Dendritic cell treated with granulocyte-macrophage colony-stimulating factor and Interleukin-4, amounts not matched to agents 40 ng/mL and 50 ng/mL, for 4 days (primary cell): ENCODE results near the gene OTULIN.

Source experiments
- H3K27ac Mint-ChIP-seq: one replicate; pipeline ENCODE4 v1.8.0; 2022; ENCODE audit warnings: mild to moderate bottlenecking, mixed read lengths
- H3K27me3 Mint-ChIP-seq: one replicate; pipeline ENCODE4 v1.8.0; 2022; ENCODE audit warnings: mild to moderate bottlenecking, mixed read lengths
- H3K36me3 Mint-ChIP-seq: one replicate; pipeline ENCODE4 v1.8.0; 2022; ENCODE audit warnings: low read depth, mixed read lengths
- H3K4me1 Mint-ChIP-seq: one replicate; pipeline ENCODE4 v1.8.0; 2022; ENCODE audit warnings: low read depth, mixed read lengths
- H3K4me3 Mint-ChIP-seq: one replicate; pipeline ENCODE4 v1.8.0; 2022; ENCODE audit warnings: mild to moderate bottlenecking, moderate library complexity, mixed read lengths
- H3K9me3 Mint-ChIP-seq: one replicate; pipeline ENCODE4 v1.8.0; 2022; ENCODE audit warnings: mixed read lengths
- intact Hi-C: fragments of 100-400 bp; cut with micrococcal nuclease; formaldehyde crosslinking; loops from one replicate; pipeline ENCODE4 v1.15.0; 2022

Gene OTULIN

DNA sequence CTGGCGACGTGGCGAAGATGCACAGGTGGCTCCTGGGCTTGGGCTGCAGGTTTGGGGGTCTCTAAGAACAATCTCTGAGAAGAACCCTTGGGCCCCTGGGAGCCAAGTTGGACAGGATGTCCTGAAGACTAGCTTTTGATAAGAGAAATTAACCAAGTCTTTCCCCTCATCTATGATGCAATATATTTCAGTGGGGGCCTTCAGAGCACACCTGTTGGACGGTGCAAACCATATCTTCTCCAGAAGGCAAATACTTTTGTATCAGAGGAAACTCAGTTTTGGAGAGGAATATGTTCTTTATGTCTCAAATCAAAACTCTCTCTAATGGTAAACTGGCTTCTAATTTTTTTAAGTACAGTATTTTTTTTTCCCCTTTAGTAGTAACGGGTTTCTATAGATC is 28.6 kb downstream of the OTULIN start:
- peaks cover 8% of the 10 kb centered on the region for H3K9me3 Mint-ChIP-seq
- H3K27me3 Mint-ChIP-seq: no peaks in the 10 kb centered on the region
- peaks cover 93% of the 10 kb centered on the region for H3K36me3 Mint-ChIP-seq
- H3K27ac Mint-ChIP-seq: no peak overlapping the region
- intact Hi-C loops: no loop called here
- no peak overlapping the region for H3K4me3 Mint-ChIP-seq
- H3K4me1 Mint-ChIP-seq: peaks cover 7% of the 10 kb centered on the region

GRCh38 chr5:14695152-14695551 is 30.6 kb downstream of the OTULIN start:
- Mint-ChIP-seq H3K27ac (no peak overlapping the region), H3K9me3 (no peaks in the 10 kb centered on the region), H3K27me3 (no peaks in the 10 kb centered on the region), H3K4me3 (no peak overlapping the region), H3K4me1 (peaks cover 15% of the 10 kb centered on the region), H3K36me3 (peaks cover 93% of the 10 kb centered on the region)
- intact Hi-C loops: no loop called here

GRCh38 chr5:14696057-14696456 is 31.5 kb downstream of the OTULIN start:
- Mint-ChIP-seq H3K4me1 (peaks cover 21% of the 10 kb centered on the region), H3K4me3 (no peak overlapping the region), H3K9me3 (no peaks in the 10 kb centered on the region), H3K27me3 (no peaks in the 10 kb centered on the region), H3K27ac (no peak overlapping the region), H3K36me3 (peaks cover 86% of the 10 kb centered on the region)
- intact Hi-C loops: no loop called here

DNA sequence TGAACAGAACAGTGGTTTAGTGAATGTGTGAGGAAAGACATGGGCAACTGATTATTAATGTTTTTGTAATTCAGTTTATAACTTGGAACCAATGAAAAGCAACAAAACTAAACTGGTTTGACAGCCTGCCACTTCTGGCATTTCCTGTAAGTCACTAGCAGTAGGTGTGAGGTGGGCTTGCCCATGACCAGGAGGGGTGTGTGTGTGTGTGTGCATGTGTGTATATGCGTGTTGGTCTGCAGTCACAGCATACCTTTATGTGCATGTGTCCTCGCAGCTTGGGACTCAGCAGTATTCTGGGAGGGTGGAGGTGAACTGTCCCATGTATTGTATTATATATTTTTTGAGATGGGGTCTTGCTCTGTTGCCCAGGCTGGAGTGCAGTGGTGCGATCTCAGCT is 32.3 kb downstream of the OTULIN start:
- H3K4me1 Mint-ChIP-seq: peaks cover 29% of the 10 kb centered on the region
- intact Hi-C loops: no loop called here
- H3K4me3 Mint-ChIP-seq: no peak overlapping the region
- H3K27me3 Mint-ChIP-seq: no peaks in the 10 kb centered on the region
- no peaks in the 10 kb centered on the region for H3K9me3 Mint-ChIP-seq
- H3K36me3 Mint-ChIP-seq: peaks cover 88% of the 10 kb centered on the region
- H3K27ac Mint-ChIP-seq: no peak overlapping the region

- H3K27ac Mint-ChIP-seq: no peak overlapping the region
- no peak overlapping the region for H3K4me3 Mint-ChIP-seq
- H3K9me3 Mint-ChIP-seq: no peaks in the 10 kb centered on the region
- no peaks in the 10 kb centered on the region for H3K27me3 Mint-ChIP-seq
- H3K36me3 Mint-ChIP-seq: peaks cover 87% of the 10 kb centered on the region
- intact Hi-C loops: no loop called here
- peaks cover 36% of the 10 kb centered on the region for H3K4me1 Mint-ChIP-seq
These were observed 34.0 kb downstream of the OTULIN start for GRCh38 chr5:14698495-14698894.

GRCh38 chr5:14699159-14699558 is 34.6 kb downstream of the OTULIN start:
- H3K27ac Mint-ChIP-seq: no peak overlapping the region
- H3K4me3 Mint-ChIP-seq: no peak overlapping the region
- no peaks in the 10 kb centered on the region for H3K27me3 Mint-ChIP-seq
- peaks cover 41% of the 10 kb centered on the region for H3K4me1 Mint-ChIP-seq
- H3K9me3 Mint-ChIP-seq: no peaks in the 10 kb centered on the region
- H3K36me3 Mint-ChIP-seq: peaks cover 87% of the 10 kb centered on the region
- intact Hi-C loops: no loop called here

DNA sequence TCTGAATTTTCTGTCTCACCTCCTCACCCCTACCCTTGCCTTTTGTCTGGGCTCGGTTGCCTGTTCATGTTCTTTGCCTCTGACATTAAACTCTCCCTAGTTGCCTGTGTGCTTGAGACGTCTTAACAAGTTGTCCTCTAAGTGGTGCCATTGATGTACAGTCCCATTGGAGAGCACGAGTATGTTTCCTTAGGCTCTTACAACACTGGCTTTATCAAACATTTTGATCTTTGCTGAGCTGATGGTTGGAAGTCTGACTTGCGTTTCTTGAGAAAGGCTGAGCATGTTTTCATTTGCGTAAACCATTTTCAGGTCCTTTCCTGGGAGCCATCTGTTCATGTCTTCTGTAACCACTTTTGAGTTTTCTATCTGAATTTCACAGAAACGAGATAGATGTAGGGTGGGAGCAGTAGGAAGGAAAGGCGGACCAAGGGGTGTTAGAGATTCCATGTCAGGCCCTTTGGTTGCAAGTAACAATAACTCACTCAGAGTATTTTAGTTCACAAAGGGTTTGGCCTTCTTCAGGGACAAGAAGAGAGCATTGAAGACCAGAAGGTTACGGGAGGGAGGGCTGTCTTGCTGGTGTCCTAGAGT is 35.4 kb downstream of the OTULIN start:
- H3K27me3 Mint-ChIP-seq: no peaks in the 10 kb centered on the region
- H3K9me3 Mint-ChIP-seq: no peaks in the 10 kb centered on the region
- intact Hi-C loops: no loop called here
- H3K27ac Mint-ChIP-seq: no peak overlapping the region
- H3K4me1 Mint-ChIP-seq: peaks cover 41% of the 10 kb centered on the region
- H3K4me3 Mint-ChIP-seq: no peak overlapping the region
- H3K36me3 Mint-ChIP-seq: peaks cover 86% of the 10 kb centered on the region

GRCh38 chr5:14700478-14701436 is 36.2 kb downstream of the OTULIN start:
- Mint-ChIP-seq H3K4me1 (peaks cover 39% of the 10 kb centered on the region), H3K9me3 (no peaks in the 10 kb centered on the region), H3K27ac (no peak overlapping the region), H3K4me3 (no peak overlapping the region), H3K27me3 (no peaks in the 10 kb centered on the region), H3K36me3 (peaks cover 88% of the 10 kb centered on the region)
- intact Hi-C loops: no loop called here

DNA sequence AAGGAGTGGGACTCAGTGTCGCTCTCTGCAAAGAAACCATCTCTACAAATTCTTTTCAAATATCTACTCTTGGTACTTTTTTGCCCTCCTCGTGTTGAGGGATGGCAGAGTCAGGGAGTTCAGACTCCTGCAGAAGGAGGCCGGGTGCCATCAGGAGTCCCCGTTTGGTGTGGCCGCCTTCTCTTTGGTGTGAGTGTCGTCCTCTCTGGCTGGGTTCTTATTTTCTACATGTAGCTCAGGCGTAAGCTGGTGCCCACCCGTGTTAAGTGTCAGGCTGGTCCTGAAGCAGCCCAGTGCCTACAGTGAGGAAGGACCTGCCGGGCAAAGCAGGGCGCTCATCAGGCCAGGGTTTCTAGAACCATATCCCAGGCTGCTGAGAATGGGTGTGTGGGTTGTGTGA is 37.0 kb downstream of the OTULIN start:
- Mint-ChIP-seq H3K4me3 (no peak overlapping the region), H3K4me1 (peaks cover 37% of the 10 kb centered on the region), H3K9me3 (no peaks in the 10 kb centered on the region), H3K27me3 (no peaks in the 10 kb centered on the region), H3K27ac (peak overlapping the region; percentile 32), H3K36me3 (peaks cover 84% of the 10 kb centered on the region)
- intact Hi-C loops: no loop called here

- intact Hi-C loops: no loop called here
- no peak overlapping the region for H3K4me3 Mint-ChIP-seq
- H3K36me3 Mint-ChIP-seq: peaks cover 84% of the 10 kb centered on the region
- no peaks in the 10 kb centered on the region for H3K9me3 Mint-ChIP-seq
- H3K27ac Mint-ChIP-seq: peak overlapping the region; percentile 32
- peaks cover 44% of the 10 kb centered on the region for H3K4me1 Mint-ChIP-seq
- H3K27me3 Mint-ChIP-seq: no peaks in the 10 kb centered on the region
These were observed 37.8 kb downstream of the OTULIN start for GRCh38 chr5:14702238-14702839.

GRCh38 chr5:14705556-14705955 is 41.0 kb downstream of the OTULIN start:
- intact Hi-C loops: no loop called here
- H3K27ac Mint-ChIP-seq: peak overlapping the region; percentile 64
- peaks cover 33% of the 10 kb centered on the region for H3K4me1 Mint-ChIP-seq
- H3K36me3 Mint-ChIP-seq: peaks cover 85% of the 10 kb centered on the region
- no peak overlapping the region for H3K4me3 Mint-ChIP-seq
- no peaks in the 10 kb centered on the region for H3K9me3 Mint-ChIP-seq
- no peaks in the 10 kb centered on the region for H3K27me3 Mint-ChIP-seq

- no peaks in the 10 kb centered on the region for H3K27me3 Mint-ChIP-seq
- H3K27ac Mint-ChIP-seq: peak overlapping the region; percentile 64
- H3K36me3 Mint-ChIP-seq: peaks cover 90% of the 10 kb centered on the region
- peaks cover 33% of the 10 kb centered on the region for H3K4me1 Mint-ChIP-seq
- H3K4me3 Mint-ChIP-seq: no peak overlapping the region
- H3K9me3 Mint-ChIP-seq: no peaks in the 10 kb centered on the region
- intact Hi-C loops: no loop called here
These were observed 42.1 kb downstream of the OTULIN start for GRCh38 chr5:14706615-14707021.

- H3K4me3 Mint-ChIP-seq: no peak overlapping the region
- intact Hi-C loops: no loop called here
- H3K36me3 Mint-ChIP-seq: peaks cover 91% of the 10 kb centered on the region
- H3K4me1 Mint-ChIP-seq: peaks cover 37% of the 10 kb centered on the region
- no peaks in the 10 kb centered on the region for H3K9me3 Mint-ChIP-seq
- H3K27me3 Mint-ChIP-seq: no peaks in the 10 kb centered on the region
- no peak overlapping the region for H3K27ac Mint-ChIP-seq
These were observed 43.4 kb downstream of the OTULIN start for GRCh38 chr5:14707811-14708390.

DNA sequence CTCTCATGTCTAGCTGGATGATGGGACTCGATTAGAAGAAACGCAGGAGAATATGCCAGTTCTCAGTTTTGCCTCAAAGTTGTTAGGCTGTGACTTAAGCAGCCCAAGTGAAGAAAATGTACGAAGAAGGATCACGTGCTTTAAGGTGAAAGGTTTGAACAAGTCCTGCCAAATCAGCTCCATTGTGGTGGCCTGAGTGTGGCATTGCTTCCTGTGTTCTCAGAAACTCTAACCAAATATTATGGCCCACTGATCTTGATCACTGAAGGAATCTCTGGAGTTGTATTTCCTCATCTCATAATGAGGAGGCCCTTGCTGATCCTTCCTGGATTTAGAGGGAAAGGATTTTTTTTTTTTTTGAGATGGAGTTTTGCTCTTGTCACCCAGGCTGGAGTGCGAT is 44.0 kb downstream of the OTULIN start:
- H3K27me3 Mint-ChIP-seq: no peaks in the 10 kb centered on the region
- peaks cover 34% of the 10 kb centered on the region for H3K4me1 Mint-ChIP-seq

More for the DNA sequence above, 44.0 kb downstream of the OTULIN start:
- H3K27ac Mint-ChIP-seq: no peak overlapping the region
- peaks cover 91% of the 10 kb centered on the region for H3K36me3 Mint-ChIP-seq
- H3K9me3 Mint-ChIP-seq: no peaks in the 10 kb centered on the region
- intact Hi-C loops: no loop called here
- no peak overlapping the region for H3K4me3 Mint-ChIP-seq
